T follicular helper cell (primary cell): ENCODE results near the gene UNC119.
"Not testable (repeated sequence)": the region's sequence is repeated elsewhere in the genome, so short reads cannot be mapped to it uniquely, and the experiment has no call there.

Experiments
- DNase-seq: peaks from one replicate; pipeline ENCODE4 v3.0.0-alpha.2; 2020; ENCODE audit warnings: low read depth

The UNC119 gene

DNA sequence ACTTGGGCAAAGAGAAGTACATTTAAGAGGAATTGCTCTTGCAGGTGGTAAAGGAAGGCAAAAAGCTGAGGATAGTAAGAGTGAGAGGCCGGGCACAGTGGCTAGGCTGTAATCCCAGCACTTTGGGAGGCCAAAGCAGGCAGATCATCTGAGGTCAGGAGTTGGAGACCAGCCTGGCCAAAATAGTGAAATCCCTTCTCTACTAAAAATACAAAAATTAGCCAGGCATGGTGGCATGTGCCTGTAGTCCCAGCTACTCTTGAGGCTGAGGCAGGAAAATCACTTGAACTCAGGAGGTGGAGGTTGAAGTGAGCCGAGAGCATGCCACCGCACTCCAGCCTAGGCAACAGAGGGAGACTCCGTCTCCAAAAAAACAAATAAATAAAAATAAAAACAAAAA, 30.1 kb downstream of the UNC119 start:
- not testable (repeated sequence) for DNase-seq

DNA sequence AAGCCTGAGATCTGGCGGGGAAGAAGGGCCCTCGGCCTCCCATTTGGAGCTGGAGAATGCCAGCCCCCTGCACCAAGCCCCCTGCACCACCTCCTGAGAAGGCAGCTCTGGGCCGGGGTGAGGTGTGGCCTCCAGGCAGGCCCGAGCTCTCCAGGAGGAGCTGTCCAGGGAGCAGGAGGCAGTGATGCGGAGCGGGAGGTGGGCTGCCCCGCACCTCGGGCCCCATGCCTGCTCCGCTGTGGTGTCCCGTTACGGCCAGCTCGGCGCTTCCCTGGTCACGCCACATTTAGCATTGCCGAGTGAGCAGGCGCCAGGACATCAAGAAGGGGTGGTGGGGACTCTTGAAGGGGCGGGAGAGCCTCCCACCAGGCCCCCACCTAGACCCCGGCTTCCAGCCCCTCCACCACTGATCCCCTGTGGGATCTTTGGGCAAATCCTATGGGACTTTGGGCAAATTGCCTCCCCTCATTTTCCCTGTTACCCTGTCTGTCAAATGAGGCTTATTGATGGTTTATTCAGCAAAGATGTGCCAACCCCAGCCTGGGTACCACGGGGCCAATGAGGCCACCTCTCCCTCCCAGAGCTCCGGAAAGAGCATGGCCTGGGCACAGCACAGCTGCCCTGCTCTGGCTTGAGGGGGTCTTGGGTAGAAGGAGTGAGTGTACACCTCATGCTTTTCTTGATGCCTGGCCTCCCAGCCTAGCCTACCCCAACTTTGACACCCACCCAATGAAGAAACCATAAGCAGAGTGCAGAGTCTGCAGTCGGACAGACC, 30.9 kb downstream of the UNC119 start:
- no peak for DNase-seq

DNA sequence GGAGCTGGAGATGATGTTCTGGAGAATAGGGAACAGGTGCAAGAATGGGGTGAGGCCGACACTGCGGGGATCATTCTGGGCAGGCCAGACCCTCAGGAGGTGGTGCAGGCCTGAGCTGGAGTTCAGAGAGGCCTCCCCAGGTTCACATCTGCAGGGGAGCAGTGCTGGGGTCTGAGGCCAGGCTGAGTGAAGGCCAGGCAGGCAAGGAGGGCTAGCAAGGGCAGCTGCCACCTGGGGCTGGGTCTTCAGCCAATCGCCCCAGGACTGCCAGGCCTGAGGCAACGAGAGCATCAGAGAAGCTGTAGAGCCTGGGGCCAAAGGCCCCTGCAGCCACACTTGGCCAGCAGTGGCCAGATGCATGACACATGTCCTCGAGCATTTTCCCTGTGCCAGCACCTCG, 31.7 kb downstream of the UNC119 start:
- DNase-seq, result no peak

DNA sequence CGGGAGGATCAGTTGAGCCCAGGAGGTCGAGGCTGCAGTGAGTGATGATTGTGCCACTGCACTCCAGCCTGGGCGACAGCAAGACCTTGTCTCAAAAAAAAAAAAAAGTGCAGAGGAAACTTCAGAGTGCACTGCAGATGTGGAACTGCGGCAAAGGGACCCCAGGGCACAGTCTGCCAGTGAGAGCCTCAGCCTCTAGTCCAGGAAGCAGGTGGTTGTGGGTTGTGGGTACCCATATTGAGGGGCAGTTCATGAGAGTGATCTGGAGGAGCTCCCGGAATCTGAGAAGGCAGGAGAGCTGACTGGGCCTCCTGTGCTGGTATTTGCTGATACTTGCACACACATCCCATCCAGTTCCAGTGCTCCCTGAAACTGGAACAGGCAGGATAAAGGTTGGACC, 33.2 kb downstream of the UNC119 start:
- no peak for DNase-seq

DNA sequence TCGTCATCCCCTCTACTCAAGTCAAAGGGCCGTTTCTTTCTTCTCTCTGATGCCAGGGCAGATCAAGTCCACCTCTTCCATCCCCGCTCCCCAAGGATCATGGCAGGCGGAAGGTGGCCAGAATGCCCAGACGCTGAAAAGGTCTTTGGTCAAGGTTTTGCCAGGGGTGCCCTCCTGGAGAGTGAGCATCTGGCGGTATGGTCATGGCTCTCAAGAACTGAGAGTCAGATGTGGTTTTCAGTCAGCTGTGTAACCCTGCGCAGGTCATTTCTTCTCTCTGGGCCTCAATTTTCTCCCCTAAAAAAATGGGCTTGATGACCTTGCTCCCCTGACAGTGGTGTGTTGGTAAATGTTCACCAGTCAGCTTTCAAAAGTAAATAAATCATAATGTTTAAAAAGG, 33.8 kb downstream of the UNC119 start:
- DNase-seq, result no peak

DNA sequence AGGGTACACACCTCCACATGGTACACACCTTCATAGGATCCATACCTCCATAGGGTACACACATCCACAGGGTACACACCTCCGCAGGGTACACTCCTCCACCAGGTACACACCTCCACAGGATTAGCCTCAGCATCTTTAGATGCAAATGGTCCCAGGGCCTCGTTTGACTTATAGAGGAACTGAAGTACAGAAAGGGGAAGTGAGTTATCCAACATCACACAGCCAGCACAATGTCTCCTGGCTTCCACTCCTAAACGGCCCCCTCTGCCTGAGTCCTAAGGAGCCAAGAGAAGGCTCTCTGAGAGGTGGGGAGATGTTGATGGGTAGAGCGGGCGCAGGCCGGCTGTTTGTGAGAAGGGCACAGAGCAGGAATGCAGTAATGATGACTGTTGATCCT, 34.3 kb downstream of the UNC119 start:
- DNase-seq, result no peak

DNA sequence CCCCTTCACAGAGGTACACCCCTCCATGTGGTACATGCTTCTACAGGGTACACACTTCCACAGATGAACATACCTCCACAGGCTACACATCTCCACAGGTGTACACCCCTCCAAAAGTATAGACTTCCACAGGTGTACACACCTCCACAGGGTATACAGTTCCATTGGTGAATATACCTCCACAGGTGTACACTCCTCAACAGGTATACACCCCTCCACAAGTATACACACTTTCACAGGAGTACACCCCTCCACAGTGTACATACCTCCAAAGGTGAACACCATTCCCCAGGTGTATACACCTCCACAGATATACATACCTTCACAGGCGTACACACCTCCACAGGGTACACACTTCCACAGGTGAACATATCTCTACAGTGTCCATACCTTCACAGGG, 36.9 kb downstream of the UNC119 start:
- DNase-seq, result no peak

DNA sequence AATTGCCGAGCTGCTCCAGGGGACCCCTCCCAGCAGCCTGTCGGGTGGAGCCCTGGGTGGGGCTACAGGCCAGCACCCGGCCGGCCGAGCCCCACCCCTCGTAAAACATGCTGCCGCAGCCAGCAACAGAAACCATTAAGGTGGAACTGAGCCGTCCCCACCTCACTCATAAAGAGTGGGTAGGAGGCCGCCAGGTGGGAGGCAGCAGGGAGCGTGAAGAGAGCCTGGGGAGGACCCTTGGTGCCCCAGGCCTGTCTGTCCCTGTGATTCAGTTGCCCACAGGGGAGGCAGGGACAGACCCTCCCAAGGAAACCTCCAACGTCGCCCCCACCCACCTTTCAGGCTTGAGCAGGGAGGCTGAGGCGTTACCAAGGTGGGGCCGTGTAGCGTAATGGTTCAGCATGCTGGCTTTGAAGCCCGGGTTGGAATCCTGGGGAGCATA, 37.8 kb downstream of the UNC119 start:
- DNase-seq, result no peak

DNA sequence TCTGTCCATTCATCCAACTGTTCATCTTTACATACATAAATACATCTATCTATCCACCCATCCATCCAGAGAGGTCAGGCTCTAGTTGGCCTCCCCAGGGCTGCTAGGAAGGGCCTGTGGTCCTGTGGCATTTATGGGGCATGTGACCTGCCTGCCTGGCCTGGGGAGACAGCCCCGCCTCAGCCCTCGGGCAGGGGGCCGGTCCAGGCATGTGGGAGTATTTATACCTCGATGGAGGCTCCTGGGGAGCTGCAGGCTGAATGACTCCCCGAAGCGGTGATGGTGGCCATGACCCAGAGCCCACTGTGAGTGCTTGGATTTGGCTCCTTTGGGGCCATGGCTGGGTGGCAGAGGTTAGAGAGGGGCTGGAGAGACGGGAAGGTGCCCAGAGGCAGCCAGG, 38.9 kb downstream of the UNC119 start:
- no peak for DNase-seq

DNA sequence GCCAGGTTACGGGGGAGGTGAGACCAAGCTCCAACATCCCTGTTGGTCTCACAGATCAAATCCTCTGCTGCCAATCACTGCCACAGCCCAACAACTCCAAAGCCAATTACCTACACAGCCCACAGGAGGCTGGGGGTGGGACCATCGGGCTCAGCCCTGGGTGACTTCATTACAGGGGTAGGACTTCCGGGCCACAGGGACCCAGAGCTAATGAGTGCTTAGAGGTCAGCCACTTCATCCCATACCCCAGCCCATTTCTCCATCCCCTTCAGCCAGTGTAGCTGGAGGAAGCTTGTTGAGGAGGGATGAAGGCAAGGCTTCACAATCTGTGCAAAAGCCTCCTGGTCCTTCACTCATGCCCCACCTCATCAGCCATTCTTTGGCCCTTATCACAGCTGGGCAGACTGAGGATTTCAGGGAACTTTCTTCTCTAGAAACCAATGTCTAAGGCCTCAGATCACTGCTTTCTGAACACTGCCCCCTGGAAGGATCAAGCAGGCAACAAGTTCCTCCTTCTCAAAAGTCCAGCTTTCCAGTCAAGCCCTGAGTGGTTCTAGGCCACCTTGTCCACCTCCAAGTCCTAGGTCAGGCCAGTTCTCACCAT, 40.5 kb downstream of the UNC119 start:
- no peak for DNase-seq

DNA sequence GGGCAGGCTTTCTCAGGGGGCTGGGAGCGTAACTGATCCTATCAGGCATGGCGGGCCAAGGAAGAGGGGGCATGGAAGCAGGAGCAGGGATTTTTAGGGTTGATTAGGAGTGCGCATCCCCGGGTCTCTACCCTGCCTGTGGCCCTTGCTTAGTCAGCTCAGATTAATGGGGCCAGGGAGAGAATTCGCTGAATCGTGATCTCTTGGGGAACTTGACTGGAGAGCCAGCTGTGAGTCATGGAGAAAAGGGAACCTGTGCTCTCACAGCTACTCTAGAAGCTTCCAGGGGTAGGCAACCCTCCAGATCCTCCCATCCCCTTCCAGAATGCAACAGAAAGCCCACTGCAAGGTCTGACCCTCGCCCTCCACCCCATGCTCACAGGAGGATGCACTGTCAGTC, 42.6 kb downstream of the UNC119 start:
- DNase-seq, result no peak

DNA sequence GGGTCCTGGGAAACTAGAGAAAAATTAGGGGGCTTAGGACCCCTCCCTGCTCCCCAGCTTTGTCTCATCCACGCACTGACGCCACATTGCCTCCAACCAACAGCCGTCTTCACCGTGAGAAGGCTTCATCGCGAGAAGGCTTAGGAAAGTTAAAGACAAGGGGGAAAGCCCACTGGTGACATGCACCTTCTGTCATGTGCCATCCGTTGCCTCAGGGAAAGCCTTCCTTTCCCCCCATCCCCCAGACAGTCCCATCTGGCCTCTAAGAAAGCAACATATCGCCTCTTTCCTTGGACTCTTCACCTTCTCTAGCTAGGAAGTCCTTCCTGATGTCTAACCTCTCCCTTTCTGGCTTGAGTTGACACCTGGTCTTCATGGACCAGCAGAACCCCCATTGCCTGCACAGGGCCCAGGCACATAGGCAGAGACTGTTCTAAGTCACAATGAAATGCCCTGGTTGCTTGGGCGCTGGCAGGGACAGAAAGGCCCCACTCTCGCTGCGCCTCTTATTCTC, 44.2 kb downstream of the UNC119 start:
- no peak for DNase-seq

DNA sequence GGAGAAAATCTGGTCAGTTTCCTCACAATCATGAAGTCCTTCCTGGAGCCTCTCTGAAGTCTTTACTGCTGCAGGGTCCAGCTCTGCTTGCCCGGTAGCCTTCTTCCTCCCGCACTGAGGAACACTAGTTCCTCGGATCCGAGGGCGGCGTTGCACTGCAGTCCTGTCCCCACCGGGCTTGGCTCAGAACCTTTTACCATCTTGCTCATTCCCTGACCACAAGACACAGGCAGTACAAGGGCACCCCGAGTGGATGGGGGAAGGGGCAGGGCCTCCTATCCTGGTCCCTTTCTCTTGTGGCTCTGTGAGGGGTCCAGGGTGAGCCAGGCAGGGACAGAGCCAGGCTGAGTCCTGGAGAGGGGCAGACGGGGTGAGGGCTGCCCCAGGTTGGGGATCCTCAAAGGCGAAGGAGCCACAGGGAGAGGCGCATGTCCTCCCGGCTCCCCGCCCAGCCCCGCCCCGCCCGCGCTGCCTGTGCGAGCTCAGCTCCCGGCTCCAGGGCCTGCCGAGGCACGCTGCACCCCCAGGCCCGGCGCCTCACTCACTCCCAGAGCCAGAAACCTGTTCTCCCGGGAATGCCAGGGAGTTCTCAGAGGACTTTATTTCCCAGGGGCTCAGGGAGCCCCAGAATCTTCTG, 44.7 kb downstream of the UNC119 start:
- no peak for DNase-seq

DNA sequence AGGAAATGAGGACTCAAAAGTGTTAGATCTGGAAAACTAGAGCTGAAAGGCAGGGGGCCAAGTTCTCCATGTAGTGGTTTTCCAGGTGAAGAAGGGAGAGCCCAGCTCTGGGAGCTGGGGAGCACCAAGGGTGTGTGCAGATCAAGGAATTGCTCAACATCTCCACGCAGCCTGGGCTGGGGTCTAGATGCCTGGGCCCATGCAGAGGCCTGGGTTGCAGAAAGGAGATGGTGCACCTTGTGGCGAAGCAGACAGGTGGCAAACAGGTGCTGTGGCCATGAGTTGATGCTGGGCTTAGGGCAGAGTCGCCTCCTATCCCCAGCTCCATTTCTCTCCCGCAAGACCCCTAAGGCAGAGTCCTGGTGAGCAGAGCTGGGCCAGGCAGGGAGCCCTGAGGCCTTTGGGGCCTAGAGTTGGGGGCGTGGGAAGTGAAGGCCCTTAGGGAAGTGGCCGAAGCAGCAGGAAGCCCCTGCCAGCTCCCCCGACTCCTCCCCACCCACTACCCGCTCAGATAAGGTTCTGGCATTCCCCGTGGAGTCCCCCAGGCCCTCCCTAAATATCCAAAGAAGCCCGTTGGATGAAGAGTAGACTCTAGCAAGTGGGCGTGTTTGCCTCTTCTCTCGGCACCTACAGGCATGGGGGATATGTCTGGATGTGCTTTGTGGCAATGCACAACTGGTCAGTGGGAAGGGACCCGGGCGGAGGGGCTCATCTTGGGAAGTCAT, 45.5 kb downstream of the UNC119 start:
- DNase-seq, result no peak

DNA sequence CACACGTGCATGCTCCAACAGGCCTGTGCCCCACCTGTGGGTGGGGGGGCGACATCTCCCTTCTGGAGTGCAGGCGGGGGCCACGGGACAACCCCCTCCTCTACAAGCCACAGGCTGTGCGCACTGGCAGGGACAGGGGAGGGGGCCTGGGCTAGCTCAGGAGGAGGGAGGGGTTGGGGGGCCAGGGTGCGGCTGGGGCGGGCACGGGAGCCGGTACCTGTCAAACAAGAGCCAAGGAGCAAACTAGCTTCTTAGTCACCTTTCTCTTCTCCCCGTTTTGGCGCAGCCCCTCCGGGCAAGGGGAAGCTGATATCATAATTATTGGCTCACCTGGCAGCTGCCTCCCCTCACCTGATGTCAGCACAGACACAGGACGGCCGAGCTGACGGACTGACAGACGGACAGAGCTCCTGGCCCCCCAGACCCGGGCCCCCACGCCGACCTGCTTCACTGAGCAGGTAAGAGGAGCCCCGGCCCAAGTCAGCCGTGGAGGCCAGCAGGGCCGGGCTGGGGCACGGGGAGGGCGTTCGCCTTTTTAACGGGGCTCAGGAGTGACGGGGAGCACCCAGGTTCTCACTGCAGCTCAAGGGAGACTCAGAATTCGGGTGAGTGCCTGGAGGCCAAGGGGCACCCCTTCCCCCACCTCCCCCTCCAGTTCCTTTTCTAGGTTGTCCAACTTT, 46.3 kb downstream of the UNC119 start, which contains the start of gene FOXN1:
FOXN1 (plus strand) TSS at position 363 of the 680 bp plus-strand sequence. CDS start 17,622 bp downstream, outside the sequence.
- no peak for DNase-seq

DNA sequence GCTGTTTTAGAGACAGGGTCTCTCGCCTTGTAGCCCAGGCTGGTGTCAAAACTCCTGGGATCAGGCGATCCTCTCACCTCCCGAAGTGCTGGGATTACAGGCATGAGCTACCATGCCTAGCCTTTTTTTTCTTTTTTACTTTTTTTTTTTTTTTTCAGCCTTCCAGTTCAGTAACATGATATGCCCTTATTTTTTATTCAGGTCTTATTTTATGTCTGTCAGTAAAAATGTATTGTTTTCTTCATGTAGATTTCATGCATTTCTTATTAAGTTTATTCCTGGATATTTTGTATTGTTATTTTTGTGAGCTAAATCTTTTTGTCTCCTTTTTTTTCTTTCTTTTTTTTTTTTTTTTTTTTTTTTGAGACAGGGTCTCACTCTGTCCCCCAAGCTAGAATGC, 49.0 kb downstream of the UNC119 start:
- DNase-seq, result no peak

DNA sequence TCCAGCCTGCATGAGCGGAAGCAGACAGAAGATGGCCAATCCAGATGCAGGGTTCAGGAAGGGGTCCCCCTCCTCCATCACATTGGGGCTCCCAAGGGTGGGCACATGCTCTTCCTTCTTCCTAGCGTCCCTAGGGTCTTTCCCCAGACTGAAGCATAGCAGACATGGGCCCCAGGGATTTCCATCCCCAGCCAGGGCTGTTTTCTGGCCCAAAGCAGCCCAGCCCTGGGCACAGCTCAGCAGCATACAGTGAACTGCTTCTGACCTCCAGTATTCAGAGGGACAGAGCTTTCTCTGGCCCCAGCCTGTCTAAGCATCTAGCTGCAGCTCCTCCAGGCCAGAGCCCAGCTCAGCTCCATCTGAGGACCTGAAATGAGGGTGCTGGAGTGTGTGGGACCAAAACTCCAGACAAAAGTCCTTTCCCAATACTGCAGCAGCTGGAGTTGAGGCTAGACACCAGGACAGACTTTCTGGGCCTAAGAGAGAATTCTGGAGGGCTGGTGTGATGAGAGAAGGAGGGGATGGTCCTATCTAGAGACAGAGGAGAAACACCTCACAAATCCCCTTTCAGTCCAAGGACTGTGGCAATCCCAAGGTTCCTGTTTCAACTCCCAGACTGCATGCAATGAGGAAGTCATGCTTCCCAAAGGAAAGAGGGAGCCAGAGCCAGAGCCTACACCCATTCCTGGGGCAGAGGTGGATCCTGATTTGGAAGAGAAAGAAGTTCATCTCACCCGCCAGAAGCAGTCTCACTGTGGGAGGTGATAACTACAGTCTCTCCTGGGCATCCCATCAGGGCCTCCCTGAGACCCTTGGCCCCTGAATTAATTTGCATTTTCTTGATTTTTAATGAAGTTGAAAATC, 50.8 kb downstream of the UNC119 start:
- no peak for DNase-seq

DNA sequence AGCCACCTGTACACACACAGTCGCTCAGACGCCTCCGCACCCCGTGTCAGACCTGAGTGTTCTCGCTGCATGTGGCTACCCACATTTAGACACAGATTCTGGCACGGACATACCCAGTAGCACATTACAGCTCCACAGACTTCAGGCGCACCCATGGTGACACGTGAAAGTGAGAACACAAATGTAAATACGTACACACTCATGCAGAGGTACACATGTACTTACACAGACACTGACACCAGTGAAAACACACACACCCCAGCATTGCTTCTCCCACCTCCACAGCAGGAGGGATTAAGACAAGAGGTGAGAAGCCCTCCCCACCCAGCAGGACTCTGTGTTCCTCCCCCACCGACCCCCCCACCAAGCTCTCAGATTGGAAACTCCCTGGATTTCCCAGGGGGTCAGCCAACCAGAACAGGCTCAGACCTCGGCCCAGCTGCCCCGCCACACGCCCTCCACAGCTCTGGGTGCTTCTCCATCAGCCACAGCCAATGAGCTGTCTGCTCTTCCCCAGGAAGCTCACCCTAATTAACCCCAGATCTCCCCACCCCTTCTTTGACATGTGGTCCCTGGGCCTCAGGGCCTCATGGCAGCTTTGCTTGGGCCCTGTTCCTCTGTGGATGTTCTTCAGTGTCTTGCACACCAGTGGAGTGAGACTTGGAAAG, 51.6 kb downstream of the UNC119 start:
- no peak for DNase-seq

DNA sequence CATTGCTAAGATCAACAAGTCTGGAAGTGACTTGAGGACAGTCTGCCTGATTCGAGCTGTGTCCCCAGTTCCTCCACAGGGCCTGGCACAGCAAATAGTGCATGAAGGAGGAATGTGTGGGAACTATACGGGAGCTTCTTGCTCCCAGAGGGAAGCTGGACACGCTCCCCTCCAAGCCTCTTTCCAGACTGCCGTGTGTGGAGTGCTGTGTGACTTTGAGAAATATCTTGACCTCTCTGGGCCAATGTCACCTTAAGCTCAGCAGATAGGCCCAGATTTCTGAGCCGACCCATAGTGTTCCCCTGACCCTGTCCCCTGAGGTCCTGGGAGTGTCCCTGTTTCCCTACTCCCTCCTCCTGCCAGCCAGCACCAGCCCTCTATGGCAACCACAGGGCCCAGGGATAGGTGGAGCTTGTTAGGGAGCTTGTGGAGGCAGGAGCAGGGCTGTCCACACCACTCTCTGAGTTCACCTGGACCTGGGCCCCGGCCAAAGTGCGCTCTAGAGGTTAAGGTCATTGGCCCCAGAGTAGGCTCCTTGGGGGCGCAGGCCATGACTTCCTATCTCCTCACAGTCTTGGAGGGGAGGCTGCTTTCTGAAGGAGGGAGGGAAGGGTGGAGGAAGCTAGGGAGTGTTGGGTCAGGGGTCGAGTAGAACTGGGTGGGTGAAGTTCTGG, 52.6 kb downstream of the UNC119 start:
- DNase-seq, result no peak

DNA sequence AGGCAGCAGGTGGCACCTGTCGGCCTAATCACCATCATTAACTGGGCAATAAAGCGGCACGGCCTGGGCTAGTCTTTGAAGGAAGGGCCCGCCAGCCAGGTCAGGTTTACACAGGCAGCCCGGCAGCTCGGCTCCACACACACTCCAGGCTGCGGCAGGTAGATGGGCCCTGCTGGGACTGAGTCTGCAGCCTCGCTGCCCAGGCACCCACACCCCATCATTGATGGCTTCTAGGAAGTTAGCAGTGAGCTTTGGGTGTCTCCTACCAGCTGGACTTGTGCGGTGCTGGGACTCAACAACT, 53.1 kb downstream of the UNC119 start:
- no peak for DNase-seq
